BJ (cell line): ENCODE data around the gene PCDH9. TPM values are rescaled to one million over a fixed set of nuclear protein-coding genes. Genes with fewer than 3 reads are reported as not detected.

Experiments
- CTCF ChIA-PET: fragments of 350-600 bp; formaldehyde crosslinking; extraction: SDS; loops from one replicate; lab custom pipeline; 2021; ENCODE audit warnings: antibody characterized with exemption, inconsistent platforms; lab: Yijun Ruan, JAX
- POLR2A ChIA-PET: fragments of 300-600 bp; sonication (Branson Sonifier 250); formaldehyde crosslinking; extraction: SDS; loops from one replicate; lab custom pipeline; 2021; ENCODE audit warnings: antibody characterized with exemption; lab: Charles Lee
- DNase-seq: peaks from one replicate; pipeline ENCODE4 v3.0.0-alpha.2; 2011; ENCODE audit warnings: low read depth
- H3K27me3 ChIP-seq: 2 replicates; pipeline ENCODE4 v1.6.0; 2011; ENCODE audit warnings: low read length; ENCODE audit not compliant: control insufficient read depth, insufficient read depth
- H3K36me3 ChIP-seq: 2 replicates; pipeline ENCODE4 v1.5.1; 2011; ENCODE audit warnings: low read length; ENCODE audit not compliant: control insufficient read depth, insufficient read depth
- H3K4me3 ChIP-seq: 2 replicates; pipeline ENCODE4 v1.5.1; 2011; ENCODE audit warnings: low read depth, mild to moderate bottlenecking, control low read depth, low read length
- CTCF ChIP-seq: IDR thresholded peaks from 2 replicates; pipeline ENCODE4 v1.5.1; 2011; ENCODE audit warnings: low read depth, mild to moderate bottlenecking, control low read depth, inconsistent platforms, low read length, moderate library complexity; ENCODE audit not compliant: insufficient read depth
- polyA plus RNA-seq: library from polyadenylated mRNA; depleted of rRNA; stranded (reverse); fragments of >200 nt; gene quantifications from 2 replicates; pipeline ENCODE4 v1.2.3, GENCODE V29; 2011

Gene PCDH9
- polyA plus RNA-seq, 1 experiment = 2.3 TPM

GRCh38 chr13:67167420-67167819 lies 62.7 kb downstream of the PCDH9 start:
- ChIA-PET CTCF (no interaction called here), POLR2A (no interaction called here)
- no peak for DNase-seq
- TF ChIP-seq CTCF = no peak
- Histone ChIP-seq H3K27me3 (no peaks in the 10 kb centered on the region), H3K4me3 (no peak overlapping the region), H3K36me3 (no peaks in the 10 kb centered on the region)

DNA sequence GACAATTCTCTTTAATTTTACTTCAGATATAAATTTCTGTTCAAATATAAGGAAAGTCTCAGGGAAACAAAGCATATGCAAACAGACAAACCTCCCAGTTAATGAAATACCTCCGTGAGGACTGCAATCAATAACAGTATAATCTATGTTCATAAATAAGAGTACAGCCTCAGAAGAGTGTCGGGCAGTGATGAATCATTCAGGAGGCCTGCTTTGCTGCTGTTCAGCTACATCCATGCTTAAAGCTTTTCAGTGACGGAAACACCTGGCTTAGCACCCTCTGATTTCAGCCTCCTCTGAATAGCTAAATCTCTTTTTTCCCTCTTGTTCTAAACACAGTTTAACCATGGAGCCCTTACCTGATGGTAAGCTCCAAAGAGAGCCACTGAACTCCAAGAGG lies 69.0 kb downstream of the PCDH9 start:
- no peaks in the 10 kb centered on the region for H3K27me3 ChIP-seq
- DNase-seq = no peak
- TF ChIP-seq CTCF = no peak
- H3K36me3 ChIP-seq = no peaks in the 10 kb centered on the region
- H3K4me3 ChIP-seq = no peak overlapping the region
- POLR2A ChIA-PET = no interaction called here
- CTCF ChIA-PET = interaction anchor here (0.5 kb wide), 1 partner anchor 1450 kb away, joined by 3 read pairs; no protein-coding TSS in a partner anchor

GRCh38 chr13:67158903-67159302 lies 71.2 kb downstream of the PCDH9 start:
- no peaks in the 10 kb centered on the region for H3K27me3 ChIP-seq
- DNase-seq = no peak
- CTCF ChIA-PET = no interaction called here
- POLR2A ChIA-PET = no interaction called here
- H3K4me3 ChIP-seq = no peak overlapping the region
- no peak for TF ChIP-seq CTCF
- H3K36me3 ChIP-seq = no peaks in the 10 kb centered on the region

DNA sequence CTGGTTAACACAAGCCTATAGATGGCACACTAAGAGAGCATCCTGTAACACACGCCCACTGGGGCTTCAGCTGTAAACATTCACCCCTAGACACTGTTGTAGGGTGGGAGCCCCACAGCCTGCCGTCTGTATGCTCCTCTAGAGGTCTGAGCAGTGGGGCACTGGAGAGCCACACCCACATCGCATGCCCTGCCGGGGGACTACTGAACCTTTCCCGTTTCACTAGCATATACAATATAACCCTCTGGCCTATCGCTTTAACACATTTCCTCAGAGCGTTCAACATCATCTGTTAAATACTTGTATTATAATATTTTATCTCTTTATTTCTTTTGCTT lies 73.4 kb downstream of the PCDH9 start:
- Histone ChIP-seq H3K36me3 (no peaks in the 10 kb centered on the region), H3K4me3 (no peak overlapping the region), H3K27me3 (no peaks in the 10 kb centered on the region)
- no peak for TF ChIP-seq CTCF
- POLR2A ChIA-PET = no interaction called here
- CTCF ChIA-PET = no interaction called here
- no peak for DNase-seq

GRCh38 chr13:67155898-67156722 lies 74.0 kb downstream of the PCDH9 start:
- POLR2A ChIA-PET = no interaction called here
- no peak overlapping the region for H3K4me3 ChIP-seq
- H3K36me3 ChIP-seq = no peaks in the 10 kb centered on the region
- TF ChIP-seq CTCF = no peak
- CTCF ChIA-PET = no interaction called here
- H3K27me3 ChIP-seq = no peaks in the 10 kb centered on the region
- no peak for DNase-seq
